ENCODE results near the gene SPDYE1. TPM values are rescaled to one million over a fixed set of nuclear protein-coding genes. Genes with fewer than 3 reads are reported as not detected.

Gene SPDYE1
- total RNA-seq, 1 experiment from 2014 or later = not detected

Small RNA genes lying within 50 kb of the gene (microRNA-seq; reads per million reads assigned to microRNA genes)
- 1.1 reads per million for gene MIR6837

Other genes starting within 250 kb of the SPDYE1 start
- 20.6 and 27.4 TPM in 2 replicates for gene BLVRA, start 239.2 kb upstream of the SPDYE1 start, total RNA-seq (2021)
- gene MRPS24, start 128.4 kb upstream of the SPDYE1 start, total RNA-seq (2021) = 172 and 181 TPM in 2 replicates
- 23.8 and 26.6 TPM in 2 replicates for gene URGCP, start 91.3 kb upstream of the SPDYE1 start, total RNA-seq (2021)
- 10.6 and 11.8 TPM in 2 replicates for gene UBE2D4, start 71.5 kb upstream of the SPDYE1 start, total RNA-seq (2021)
- gene DBNL, start 46.8 kb downstream of the SPDYE1 start, total RNA-seq (2021) = 64.5 and 74.4 TPM in 2 replicates
- not detected in 2 replicates for gene PGAM2, start 67.7 kb downstream of the SPDYE1 start, total RNA-seq (2021)
- gene POLM, start 84.6 kb downstream of the SPDYE1 start, total RNA-seq (2021) = 9.6 and 12.8 TPM in 2 replicates
- gene AEBP1, start 106.4 kb downstream of the SPDYE1 start, total RNA-seq (2021) = 30.1 and 31.8 TPM in 2 replicates
- 252 TPM in 2 replicates for gene POLD2, start 125.7 kb downstream of the SPDYE1 start, total RNA-seq (2021)
- gene MYL7, start 143.4 kb downstream of the SPDYE1 start, total RNA-seq (2021) = not detected in 2 replicates
- gene GCK, start 191.5 kb downstream of the SPDYE1 start, total RNA-seq (2021) = not detected in 2 replicates
- 126 and 140 TPM in 2 replicates for gene YKT6, start 203.1 kb downstream of the SPDYE1 start, total RNA-seq (2021)

All from A673 (cell line).